Activated T-cell treated with anti-CD3 and anti-CD28 coated beads for 4 hours (primary cell): ENCODE data around the gene HTRA3.

Source experiments
- DNase-seq: peaks from one replicate; pipeline ENCODE4 v3.0.0-alpha.2; 2020

HTRA3 gene

GRCh38 chr4:8297141-8297601, 27.6 kb downstream of the HTRA3 start:
- no peak for DNase-seq

- DNase-seq, result no peak
These were observed 28.3 kb downstream of the HTRA3 start for GRCh38 chr4:8297691-8298485.

- DNase-seq, result no peak
These were observed 31.3 kb downstream of the HTRA3 start for GRCh38 chr4:8300832-8301231.

- DNase-seq, result no peak
These were observed 32.5 kb downstream of the HTRA3 start for GRCh38 chr4:8301851-8302730.

GRCh38 chr4:8303081-8303480, 33.5 kb downstream of the HTRA3 start:
- no peak for DNase-seq

GRCh38 chr4:8303485-8304281, 34.1 kb downstream of the HTRA3 start:
- DNase-seq, result no peak

- DNase-seq, result no peak
These were observed 35.5 kb downstream of the HTRA3 start for GRCh38 chr4:8304827-8305695.

GRCh38 chr4:8305851-8306471, 36.4 kb downstream of the HTRA3 start:
- DNase-seq, result no peak

GRCh38 chr4:8306511-8307021, 37.0 kb downstream of the HTRA3 start:
- DNase-seq, result no peak

- no peak for DNase-seq
These were observed 37.6 kb downstream of the HTRA3 start for GRCh38 chr4:8307121-8307520.

GRCh38 chr4:8307714-8308113, 38.2 kb downstream of the HTRA3 start:
- no peak for DNase-seq

GRCh38 chr4:8308144-8308543, 38.6 kb downstream of the HTRA3 start:
- no peak for DNase-seq

- DNase-seq, result no peak
These were observed 39.6 kb downstream of the HTRA3 start for GRCh38 chr4:8308856-8309771.

GRCh38 chr4:8310306-8310705, 40.8 kb downstream of the HTRA3 start:
- DNase-seq, result no peak

GRCh38 chr4:8311101-8312068, 41.8 kb downstream of the HTRA3 start:
- no peak for DNase-seq

GRCh38 chr4:8312069-8312445, 42.5 kb downstream of the HTRA3 start:
- no peak for DNase-seq

GRCh38 chr4:8312976-8313375, 43.4 kb downstream of the HTRA3 start:
- DNase-seq, result no peak

- DNase-seq, result no peak
These were observed 45.2 kb downstream of the HTRA3 start for GRCh38 chr4:8314691-8315255.
